ENCODE measurements around the gene POGK. TPM values are rescaled to one million over a fixed set of nuclear protein-coding genes. Genes with fewer than 3 reads are reported as not detected.

The POGK gene
- total RNA-seq, 1 experiment from 2014 or later, result 27.2 TPM

DNA sequence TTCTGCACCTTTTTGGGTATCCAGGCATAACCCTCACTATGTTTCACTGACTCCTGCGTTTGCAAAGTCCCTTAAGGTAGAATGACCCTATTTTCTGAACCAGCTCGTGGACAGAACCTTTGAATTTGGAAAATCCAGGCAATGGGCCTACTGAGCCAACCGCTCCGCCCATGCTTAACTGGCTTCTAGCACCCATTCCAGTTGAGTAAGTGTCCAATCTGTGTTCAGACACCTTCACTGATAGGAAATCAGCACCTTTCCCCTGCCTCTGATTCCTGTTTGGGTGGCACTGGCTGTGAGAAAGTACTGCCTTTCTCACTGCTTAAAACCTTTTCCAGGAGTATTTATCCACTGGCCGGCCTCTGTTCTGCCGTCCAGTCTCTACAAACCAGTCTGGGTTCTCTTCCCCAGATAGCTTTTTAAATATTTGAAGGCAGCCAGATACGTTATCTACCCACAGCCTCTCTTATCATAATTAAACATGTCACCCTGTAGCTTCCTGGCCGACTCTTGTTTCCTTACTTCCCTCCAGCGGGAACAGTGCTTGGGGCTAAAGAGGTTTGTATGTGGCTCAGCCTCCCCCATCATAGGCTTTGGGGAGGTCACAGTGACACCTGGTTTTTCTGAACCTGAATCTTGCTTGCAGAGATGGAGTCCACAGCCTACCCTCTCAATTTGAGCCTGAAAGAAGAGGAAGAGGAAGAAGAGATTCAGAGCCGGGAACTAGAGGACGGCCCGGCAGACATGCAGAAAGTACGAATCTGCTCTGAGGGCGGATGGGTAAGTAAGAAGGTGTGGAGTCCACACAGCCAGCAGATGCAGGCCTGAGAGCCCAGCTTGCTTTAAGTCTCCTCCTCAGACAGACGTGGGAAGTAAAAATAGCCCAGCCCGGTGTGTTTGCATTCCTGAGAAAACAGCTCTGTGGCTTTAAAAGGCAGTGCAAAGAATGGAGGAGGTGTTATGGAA lies 1.3 kb downstream of the POGK start:
- Mint-ChIP-seq H3K4me1 (ENCODE audit: low read depth, unreplicated experiment) (peaks cover 47% of the 10 kb centered on the region), H3K4me3 (ENCODE audit: unreplicated experiment) (peak overlapping the region; percentile 78), H3K9me3 (ENCODE audit: unreplicated experiment) (no peaks in the 10 kb centered on the region), H3K36me3 (ENCODE audit: insufficient read depth, unreplicated experiment) (peaks cover 56% of the 10 kb centered on the region), H3K27me3 (ENCODE audit: insufficient read depth, unreplicated experiment) (no peaks in the 10 kb centered on the region), H3K27ac (ENCODE audit: unreplicated experiment) (peak overlapping the region; percentile 91)
- Histone ChIP-seq H3K4me1 (peaks cover 45% of the 10 kb centered on the region), H3K4me3 (ENCODE audit: low read depth, low read length) (peak overlapping the region; percentile 83), H3K36me3 (ENCODE audit: control insufficient read depth, insufficient read depth, low read length) (peaks cover 3% of the 10 kb centered on the region), H3K27me3 (replicated peaks; ENCODE audit: control insufficient read depth, insufficient read depth, low read length) (no peaks in the 10 kb centered on the region), H3K9me3 (no peaks in the 10 kb centered on the region)
- TF ChIP-seq CTCF (IDR thresholded peaks at IDR 0.05; ENCODE audit: insufficient read depth in 1 of 2, low read depth in 1 of 2, low read length in 1 of 2, severe bottlenecking in 1 of 2, unreplicated experiment in 1 of 2), result no peak
- ChIA-PET CTCF (interaction anchor here (0.5 kb wide), 1 partner anchor 984 kb away, joined by 3 read pairs; no protein-coding TSS in a partner anchor), POLR2A (interaction anchor here (0.5 to 3.1 kb wide), 4 partner anchors 12 to 92 kb away, joined by 3 to 17 read pairs (median 5); partner anchors contain the start of gene TADA1)
- peak; percentile 53 to 54 for DNase-seq
- BruUV-seq (replicated peaks), result TSS peak; percentile 49
- intact Hi-C loops (cut with micrococcal nuclease; ENCODE audit: unreplicated experiment), result loop anchor here (1.0 kb wide), 1 partner anchor 36 kb away; the partner anchor contains the start of gene TADA1

DNA sequence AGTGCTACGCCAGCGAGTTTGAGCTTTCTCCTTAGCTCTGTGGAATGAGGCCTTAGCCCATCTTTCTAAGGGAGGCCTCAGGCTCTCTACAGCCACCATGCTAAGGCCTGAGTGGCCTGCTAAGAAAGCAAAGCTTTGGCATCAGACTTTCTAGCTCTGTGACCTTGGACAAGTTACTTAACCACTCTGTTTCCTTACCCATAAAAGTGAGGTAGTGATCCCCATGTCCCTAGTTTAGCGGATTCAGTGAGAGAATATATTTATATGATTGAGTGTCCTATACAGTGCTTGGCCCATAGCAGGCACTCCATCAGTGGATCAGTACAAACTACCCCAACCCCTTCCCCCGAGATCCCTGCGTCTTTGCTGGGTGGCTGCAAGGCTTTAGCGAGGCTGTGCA lies 4.0 kb downstream of the POGK start:
- peaks cover 83% of the 10 kb centered on the region for H3K36me3 Mint-ChIP-seq (ENCODE audit: insufficient read depth, unreplicated experiment)
- no TSS peak for BruUV-seq (replicated peaks)
- H3K4me3 Mint-ChIP-seq (ENCODE audit: unreplicated experiment), result no peak overlapping the region
- Histone ChIP-seq H3K4me3 (ENCODE audit: low read depth, low read length) (no peak overlapping the region), H3K4me1 (peaks cover 41% of the 10 kb centered on the region), H3K27me3 (replicated peaks; ENCODE audit: control insufficient read depth, insufficient read depth, low read length) (no peaks in the 10 kb centered on the region), H3K9me3 (no peaks in the 10 kb centered on the region), H3K36me3 (ENCODE audit: control insufficient read depth, insufficient read depth, low read length) (peaks cover 3% of the 10 kb centered on the region)
- CTCF ChIA-PET, result no interaction called here
- peaks cover 45% of the 10 kb centered on the region for H3K4me1 Mint-ChIP-seq (ENCODE audit: low read depth, unreplicated experiment)
- H3K27ac Mint-ChIP-seq (ENCODE audit: unreplicated experiment), result no peak overlapping the region
- no peaks in the 10 kb centered on the region for H3K9me3 Mint-ChIP-seq (ENCODE audit: unreplicated experiment)
- no peak for DNase-seq
- POLR2A ChIA-PET, result no interaction called here
- intact Hi-C loops (cut with micrococcal nuclease; ENCODE audit: unreplicated experiment), result no loop called here
- H3K27me3 Mint-ChIP-seq (ENCODE audit: insufficient read depth, unreplicated experiment), result no peaks in the 10 kb centered on the region
- TF ChIP-seq CTCF (IDR thresholded peaks at IDR 0.05; ENCODE audit: insufficient read depth in 1 of 2, low read depth in 1 of 2, low read length in 1 of 2, severe bottlenecking in 1 of 2, unreplicated experiment in 1 of 2), result no peak

DNA sequence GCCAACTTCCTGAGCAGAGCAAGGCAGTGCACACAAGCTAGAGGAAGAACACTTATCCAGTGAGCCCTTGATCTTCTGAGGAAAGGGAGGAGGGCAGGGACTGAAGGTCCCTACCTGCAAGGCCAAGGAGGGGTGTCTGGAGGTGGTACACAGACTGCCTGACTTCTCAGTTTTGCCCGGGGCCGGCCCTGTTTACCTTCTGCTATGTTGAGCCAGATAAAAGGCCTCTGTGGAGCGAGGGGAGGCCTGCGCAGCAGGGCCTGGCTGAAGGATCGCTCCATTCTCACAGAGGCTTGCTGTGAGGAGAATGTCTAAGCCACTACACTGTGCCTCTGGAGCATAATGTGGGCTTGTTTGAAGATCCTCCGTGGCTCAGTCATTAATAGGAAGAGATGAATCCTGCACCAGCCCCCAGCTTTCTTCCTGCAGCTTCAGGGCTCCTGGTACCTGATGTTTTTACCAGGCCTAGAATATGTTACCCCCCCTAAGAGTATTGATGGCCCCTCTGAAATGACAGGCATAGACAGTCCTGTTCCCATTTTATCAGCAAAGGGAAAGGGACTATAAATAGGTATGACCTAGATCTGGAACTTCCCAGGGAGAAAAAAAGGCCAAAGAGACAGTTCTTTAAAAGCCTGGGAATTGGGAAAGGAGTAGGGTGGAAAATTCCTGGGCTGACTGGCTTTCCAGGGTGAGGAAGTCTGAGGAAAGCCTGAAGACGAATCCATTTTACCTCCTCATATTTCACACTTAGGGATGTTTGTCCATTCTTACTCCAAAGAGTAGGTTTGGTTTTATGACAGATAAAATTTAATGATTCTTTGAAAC lies 4.7 kb downstream of the POGK start:
- Mint-ChIP-seq H3K27me3 (ENCODE audit: insufficient read depth, unreplicated experiment) (no peaks in the 10 kb centered on the region), H3K27ac (ENCODE audit: unreplicated experiment) (peak overlapping the region; percentile 75), H3K36me3 (ENCODE audit: insufficient read depth, unreplicated experiment) (peaks cover 87% of the 10 kb centered on the region), H3K4me3 (ENCODE audit: unreplicated experiment) (no peak overlapping the region), H3K9me3 (ENCODE audit: unreplicated experiment) (no peaks in the 10 kb centered on the region), H3K4me1 (ENCODE audit: low read depth, unreplicated experiment) (peaks cover 40% of the 10 kb centered on the region)
- peak; percentile 57 to 61 for DNase-seq
- Histone ChIP-seq H3K4me1 (peaks cover 38% of the 10 kb centered on the region), H3K36me3 (ENCODE audit: control insufficient read depth, insufficient read depth, low read length) (peaks cover 3% of the 10 kb centered on the region), H3K4me3 (ENCODE audit: low read depth, low read length) (no peak overlapping the region), H3K27me3 (replicated peaks; ENCODE audit: control insufficient read depth, insufficient read depth, low read length) (no peaks in the 10 kb centered on the region), H3K9me3 (no peaks in the 10 kb centered on the region)
- CTCF ChIA-PET, result no interaction called here
- no peak for TF ChIP-seq CTCF (IDR thresholded peaks at IDR 0.05; ENCODE audit: insufficient read depth in 1 of 2, low read depth in 1 of 2, low read length in 1 of 2, severe bottlenecking in 1 of 2, unreplicated experiment in 1 of 2)
- POLR2A ChIA-PET, result no interaction called here
- no TSS peak for BruUV-seq (replicated peaks)
- intact Hi-C loops (cut with micrococcal nuclease; ENCODE audit: unreplicated experiment), result no loop called here

Data from Caco-2 (cell line).